Spleen (tissue), 7 donors: ENCODE data around the gene FCRL2.
A peak's percentile ranks its signal among the peaks of the same experiment; 100 is the strongest.

Experiments used
- POLR2AphosphoS5 ChIP-seq, 3 donors: sonication (generic); formaldehyde crosslinking; IDR thresholded peaks; one replicate each; pipeline ENCODE4 v1.5.1; 2017; ENCODE audit warnings: antibody characterized with exemption in 3 of 3
- TF ChIP-seq, protein P1 (sequence below), 11 experiments: fragments of 200-600 bp in 7 of 11; fragments of 450-650 bp in 4 of 11; sonication (generic) in 4 of 11; IDR thresholded peaks in 8 of 11; conservative IDR thresholded peaks in 3 of 11; 1 replicate in 7 of 11; 2 replicates in 4 of 11; pipeline versions ENCODE4 v1.4.0 to v1.8.0; 2016 to 2021; ENCODE audit warnings: antibody characterized with exemption in 11 of 11, inconsistent platforms in 4 of 11, mild to moderate bottlenecking in 1 of 11
- donor health status: DM: no; HTN: no; CAD: no; lungs with moderate emphysema.
- donor health status: DM: no; HTN: no; CAD: no.
- donor health status: DM: no; HTN: no; CAD: no.

DNA sequence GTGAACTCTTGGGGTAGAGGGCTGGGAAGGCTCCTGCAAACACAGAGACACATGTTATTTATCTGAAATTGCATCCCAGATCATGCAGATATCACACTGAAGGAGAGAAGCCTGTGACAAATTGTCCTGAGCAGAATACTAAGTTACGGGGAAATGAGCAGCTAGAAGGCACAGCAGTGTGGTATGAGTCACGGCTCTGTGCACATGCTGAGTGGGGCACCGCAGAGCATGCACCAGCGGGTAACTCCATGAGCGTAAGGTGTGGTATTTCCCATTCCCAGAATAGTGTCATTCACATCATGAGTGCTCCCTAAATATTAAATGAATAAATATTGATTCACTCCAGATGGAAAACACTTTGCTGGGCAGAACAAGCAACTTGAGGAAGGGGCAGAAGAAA, 21.3 kb upstream of the FCRL2 start:
- TF ChIP-seq, protein P1, sequence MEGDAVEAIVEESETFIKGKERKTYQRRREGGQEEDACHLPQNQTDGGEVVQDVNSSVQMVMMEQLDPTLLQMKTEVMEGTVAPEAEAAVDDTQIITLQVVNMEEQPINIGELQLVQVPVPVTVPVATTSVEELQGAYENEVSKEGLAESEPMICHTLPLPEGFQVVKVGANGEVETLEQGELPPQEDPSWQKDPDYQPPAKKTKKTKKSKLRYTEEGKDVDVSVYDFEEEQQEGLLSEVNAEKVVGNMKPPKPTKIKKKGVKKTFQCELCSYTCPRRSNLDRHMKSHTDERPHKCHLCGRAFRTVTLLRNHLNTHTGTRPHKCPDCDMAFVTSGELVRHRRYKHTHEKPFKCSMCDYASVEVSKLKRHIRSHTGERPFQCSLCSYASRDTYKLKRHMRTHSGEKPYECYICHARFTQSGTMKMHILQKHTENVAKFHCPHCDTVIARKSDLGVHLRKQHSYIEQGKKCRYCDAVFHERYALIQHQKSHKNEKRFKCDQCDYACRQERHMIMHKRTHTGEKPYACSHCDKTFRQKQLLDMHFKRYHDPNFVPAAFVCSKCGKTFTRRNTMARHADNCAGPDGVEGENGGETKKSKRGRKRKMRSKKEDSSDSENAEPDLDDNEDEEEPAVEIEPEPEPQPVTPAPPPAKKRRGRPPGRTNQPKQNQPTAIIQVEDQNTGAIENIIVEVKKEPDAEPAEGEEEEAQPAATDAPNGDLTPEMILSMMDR (IDR thresholded peaks at IDR 0.05 in 8 of 11, conservative IDR thresholded peaks at IDR 0.05 in 3 of 11), result no peak
- TF ChIP-seq POLR2AphosphoS5 (IDR thresholded peaks at IDR 0.05), result peak in 1 of 3 donors; percentile 27
